Activated naive CD8-positive, alpha-beta T cell treated with anti-CD3 and anti-CD28 coated beads, Interleukin-2, amount 50 U/mL, for 16 hours (primary cell): ENCODE results near the gene PCLAF.
"Not testable (repeated sequence)": the region's sequence is repeated elsewhere in the genome, so short reads cannot be mapped to it uniquely, and the experiment has no call there.

Experiments
- DNase-seq: peaks from one replicate; pipeline ENCODE4 v3.0.0-alpha.2; 2020; ENCODE audit warnings: low read depth, low spot score

Gene PCLAF, protein sequence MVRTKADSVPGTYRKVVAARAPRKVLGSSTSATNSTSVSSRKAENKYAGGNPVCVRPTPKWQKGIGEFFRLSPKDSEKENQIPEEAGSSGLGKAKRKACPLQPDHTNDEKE

GRCh38 chr15:64381000-64381751 lies at the start of gene PCLAF:
Gene PCLAF, minus strand, starts transcription at chr15:64381441. Its CDS starts 70 bp downstream, at chr15:64381371.
- peak; percentile 87 for DNase-seq

GRCh38 chr15:64430000-64430735 lies 48.9 kb upstream of the PCLAF start:
- no peak for DNase-seq

DNA sequence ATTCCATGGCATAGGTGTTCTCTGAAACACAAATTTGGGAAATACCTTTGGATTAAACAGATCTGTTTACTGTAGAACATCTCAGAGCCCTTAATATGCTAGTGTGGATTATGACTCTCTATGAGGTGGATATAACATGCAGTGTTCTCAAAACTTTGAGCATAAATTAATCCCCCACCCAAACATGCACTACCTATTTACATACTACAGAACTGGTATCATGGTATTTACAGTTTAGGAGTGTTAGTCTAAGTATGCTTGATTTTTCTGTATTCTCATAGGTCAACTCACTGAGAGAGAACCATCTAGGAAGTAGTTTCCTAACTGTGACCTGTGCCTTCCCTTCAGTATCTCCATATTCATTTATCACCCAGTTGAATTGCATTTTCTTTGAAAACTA lies 48.2 kb upstream of the PCLAF start:
- DNase-seq, result no peak

DNA sequence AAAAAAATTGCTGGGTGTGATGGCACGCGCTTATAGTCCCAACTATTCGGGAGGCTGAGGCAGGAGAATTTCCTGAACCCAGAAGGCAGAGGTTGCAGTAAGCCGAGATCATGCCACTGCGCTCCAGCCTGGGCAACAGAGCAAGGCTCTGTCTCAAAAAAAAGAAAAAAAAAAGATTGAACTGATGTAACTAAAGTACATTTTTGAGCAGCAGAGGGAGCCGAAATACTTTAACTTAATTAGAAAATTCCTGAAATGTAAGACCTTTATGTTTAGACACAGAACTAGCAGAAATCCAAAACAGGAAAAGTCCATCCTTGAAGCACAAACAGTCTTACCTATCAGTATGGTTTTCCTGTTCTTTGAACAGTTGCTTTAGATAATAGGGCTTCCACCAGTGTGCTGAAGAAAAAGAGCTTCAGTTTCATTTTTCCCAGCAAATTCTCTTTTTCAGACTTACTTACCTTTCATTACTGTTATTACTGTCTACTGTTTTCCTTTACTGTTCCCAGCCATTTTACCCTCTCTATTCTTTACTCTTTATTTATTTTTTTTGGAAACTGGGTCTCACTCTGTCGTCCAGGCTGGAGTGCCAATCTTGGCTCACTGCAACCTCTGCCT lies 45.7 kb upstream of the PCLAF start:
- DNase-seq, result no peak

- no peak for DNase-seq
Observed at GRCh38 chr15:64425221-64425620, 44.0 kb upstream of the PCLAF start.

- no peak for DNase-seq
Observed at GRCh38 chr15:64423970-64424369, 42.7 kb upstream of the PCLAF start.

DNA sequence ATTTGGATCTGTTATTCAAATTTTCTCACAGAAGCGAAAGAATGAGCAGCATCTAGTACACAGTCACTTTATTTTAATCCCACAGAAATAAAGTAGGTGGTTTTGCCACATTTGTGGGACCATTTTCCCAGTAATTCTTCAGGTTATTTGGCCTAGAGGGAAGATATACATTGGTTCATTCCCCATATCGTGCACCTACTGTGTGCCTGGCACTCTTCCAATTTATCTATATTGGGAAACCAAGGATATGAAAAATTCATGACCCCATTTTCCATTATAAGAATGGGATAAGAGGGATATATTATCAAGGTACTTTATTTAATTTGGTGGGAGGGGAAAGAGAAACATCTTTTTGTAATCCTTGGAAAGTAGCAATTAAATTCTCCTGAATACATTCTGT lies 41.5 kb upstream of the PCLAF start:
- no peak for DNase-seq

- no peak for DNase-seq
Observed at GRCh38 chr15:64412216-64412615, 31.0 kb upstream of the PCLAF start.

- no peak for DNase-seq
Observed at GRCh38 chr15:64400583-64400982, 19.3 kb upstream of the PCLAF start.

DNA sequence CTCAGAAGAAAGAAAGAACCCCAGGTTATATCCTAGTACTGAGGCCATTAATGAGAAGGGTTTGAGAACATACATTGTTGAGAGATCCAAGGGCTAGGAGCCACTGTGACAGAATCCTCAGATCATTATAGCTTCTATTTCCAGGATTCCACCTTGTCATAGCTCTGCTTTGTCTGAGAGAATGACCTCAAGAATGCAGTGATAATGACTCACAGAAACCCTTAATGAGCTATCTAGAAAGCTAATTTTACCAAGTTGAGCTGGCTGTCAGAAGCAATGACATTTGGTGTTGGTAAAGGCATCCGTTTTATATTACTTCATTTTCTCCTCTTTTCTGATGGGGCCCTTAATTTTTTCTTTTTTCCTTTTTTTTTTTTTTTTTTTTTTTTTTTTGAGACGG lies 17.3 kb upstream of the PCLAF start:
- DNase-seq, result no peak

DNA sequence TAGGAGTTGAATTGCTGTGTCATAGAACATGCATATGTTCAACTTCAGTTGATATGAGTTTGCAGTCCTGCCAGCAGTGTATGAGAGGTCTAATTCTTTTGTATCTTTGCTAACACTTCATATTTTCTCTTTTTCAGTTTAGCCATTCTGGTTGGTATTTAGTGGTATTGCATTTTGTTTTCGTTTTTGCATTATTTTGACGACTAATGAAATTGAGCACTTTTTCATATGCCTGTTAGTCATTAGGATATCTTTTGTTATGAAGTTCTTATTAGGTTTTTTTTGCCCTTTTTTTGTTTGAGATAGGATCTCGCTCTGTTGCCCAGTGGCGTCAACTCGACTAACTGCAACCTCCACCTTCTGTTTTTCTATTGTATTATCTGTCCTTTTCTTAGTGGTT lies 15.5 kb upstream of the PCLAF start:
- DNase-seq, result no peak

DNA sequence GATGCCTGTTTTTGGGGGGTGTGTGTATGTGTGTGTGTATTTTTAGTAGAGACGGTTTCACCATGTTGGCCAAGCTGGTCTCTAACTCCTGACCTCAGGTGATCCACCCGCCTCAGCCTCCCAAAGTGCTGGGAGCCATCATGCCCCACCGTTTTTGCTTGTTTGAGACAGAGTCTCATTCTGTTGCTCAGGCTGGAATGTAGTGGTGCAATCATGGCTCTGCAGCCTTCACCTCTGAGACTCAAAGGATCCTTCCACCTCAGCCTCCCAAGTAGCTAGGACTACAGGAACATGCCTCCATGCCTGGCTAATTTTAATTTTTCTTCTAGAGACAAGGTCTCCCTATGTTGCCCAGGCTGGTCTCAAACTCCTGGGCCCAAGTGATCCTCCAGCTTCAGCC lies 11.2 kb upstream of the PCLAF start:
- DNase-seq, result not testable (repeated sequence)

DNA sequence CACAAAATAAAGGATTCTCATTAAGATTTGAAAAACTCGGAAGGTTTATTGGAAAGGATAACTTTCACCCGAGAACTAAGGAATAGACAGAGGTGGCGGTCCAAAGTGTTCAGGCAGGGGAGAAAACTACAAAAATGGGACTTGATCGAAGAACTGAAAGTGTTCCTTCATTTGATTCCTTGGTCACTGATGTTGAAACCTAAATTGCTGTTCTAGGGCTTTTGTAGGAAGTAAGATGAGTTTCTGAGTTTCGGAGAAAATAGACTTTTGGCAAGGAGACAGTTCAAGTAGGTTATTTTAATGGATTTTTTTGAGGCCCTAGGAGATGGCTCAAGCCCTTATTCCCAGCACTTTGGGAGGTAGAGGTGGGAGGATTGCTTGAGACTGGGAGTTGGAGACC lies 7.8 kb upstream of the PCLAF start:
- no peak for DNase-seq

DNA sequence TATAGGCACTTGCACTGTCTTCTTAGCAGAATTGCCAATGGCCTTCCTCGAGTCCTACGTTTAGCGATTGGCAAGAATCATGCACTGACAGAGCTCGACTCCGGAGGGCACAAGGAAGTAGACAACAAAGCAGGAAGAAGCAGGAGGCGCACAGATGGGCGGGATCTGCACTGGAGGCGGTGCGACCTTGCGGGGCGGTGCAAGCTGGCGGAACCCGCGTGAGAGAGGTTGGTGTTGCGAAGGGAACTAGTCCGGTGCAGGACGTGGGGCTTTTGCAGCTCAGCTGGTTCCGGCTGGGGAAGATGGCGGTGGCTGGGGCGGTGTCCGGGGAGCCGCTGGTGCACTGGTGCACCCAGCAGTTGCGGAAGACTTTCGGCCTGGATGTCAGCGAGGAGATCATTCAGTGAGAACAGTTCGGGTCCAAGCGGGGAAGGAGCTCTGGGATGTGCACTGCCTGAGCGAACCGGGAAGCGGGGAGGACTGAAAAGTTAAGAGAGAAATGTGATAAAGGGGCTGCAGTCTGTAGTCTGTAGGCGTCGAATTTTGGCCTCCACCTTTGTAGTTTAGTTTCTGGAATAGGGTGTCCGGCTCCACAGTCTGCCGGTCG lies 6.4 kb upstream of the PCLAF start, which contains the start of gene TRIP4:
Gene TRIP4 (plus strand): TSS at position 275 of the 607 bp plus-strand sequence. CDS start 28 bp downstream, at position 303.
- peak; percentile 94 for DNase-seq

DNA sequence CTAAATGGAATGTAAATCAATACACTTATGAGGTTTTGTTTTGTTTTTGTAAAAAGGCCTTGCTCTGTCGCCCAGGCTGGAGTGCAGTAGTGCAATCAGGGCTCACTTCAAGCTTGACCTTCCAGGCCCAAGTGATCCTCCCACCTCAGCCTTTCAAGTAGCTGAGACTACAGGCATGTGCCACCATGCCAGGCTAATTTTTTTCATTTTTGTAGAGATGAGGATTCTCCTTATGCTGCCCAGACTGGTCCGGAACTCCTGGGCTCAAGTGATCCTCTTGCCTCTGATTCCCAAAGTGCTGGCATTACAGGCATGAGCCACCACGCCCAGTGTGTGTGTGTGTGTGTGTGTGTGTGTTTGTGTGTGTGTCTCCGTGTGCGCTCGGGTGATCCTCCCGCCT lies 5.0 kb upstream of the PCLAF start:
- DNase-seq, result no peak

DNA sequence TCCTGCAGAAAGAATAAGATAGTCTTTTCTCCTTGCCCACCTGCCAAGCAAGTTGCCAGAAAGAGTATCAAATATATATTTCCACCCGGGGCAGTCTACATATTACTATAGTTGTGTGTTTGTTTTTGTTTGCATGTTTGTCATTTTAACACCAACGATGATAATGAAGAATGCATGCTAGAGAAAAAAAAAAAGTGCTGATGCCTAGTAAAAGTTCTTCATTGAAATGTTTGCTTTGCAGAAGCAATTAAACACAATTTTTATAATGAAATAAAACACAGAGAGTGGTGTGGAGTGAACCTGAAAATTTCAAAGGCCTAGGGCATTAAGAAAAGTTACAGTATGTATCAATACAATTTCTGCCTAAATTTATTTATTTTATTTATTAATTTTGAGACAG lies 2.5 kb upstream of the PCLAF start:
- no peak for DNase-seq

GRCh38 chr15:64380130-64380870 lies 941 bp downstream of the PCLAF start:
- DNase-seq, result not testable (repeated sequence)

- no peak for DNase-seq
Observed at GRCh38 chr15:64379216-64379960, 1.9 kb downstream of the PCLAF start.

- DNase-seq, result no peak
Observed at GRCh38 chr15:64373360-64373759, 7.9 kb downstream of the PCLAF start.

DNA sequence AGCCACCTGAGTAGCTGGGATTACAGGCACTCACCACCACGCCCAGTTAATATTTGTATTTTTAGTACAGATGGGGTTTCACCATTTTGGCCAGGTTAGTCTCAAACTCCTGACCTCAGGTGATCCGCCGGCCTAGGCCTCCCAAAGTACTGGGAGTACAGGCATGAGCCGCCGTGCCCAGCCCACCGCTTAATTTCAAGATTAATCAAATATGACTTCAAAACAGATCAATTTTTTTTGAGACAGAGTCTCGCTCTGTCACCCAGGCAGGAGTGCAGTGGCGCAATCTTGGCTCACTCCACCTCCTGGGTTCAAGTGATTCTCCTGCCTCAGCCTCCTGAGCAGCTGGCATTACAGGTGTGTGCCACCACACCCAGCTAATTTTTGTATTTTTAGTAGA lies 9.9 kb downstream of the PCLAF start:
- DNase-seq, result not testable (repeated sequence)
